Hematopoietic multipotent progenitor cell treated with erythropoietin and hydrocortisone succinate and interleukin-3 and kit ligand, for 4 days (in vitro differentiated cells): ENCODE data around the gene ADAMTS4.
"Not testable (repeated sequence)": the region's sequence is repeated elsewhere in the genome, so short reads cannot be mapped to it uniquely, and the experiment has no call there.

Source experiments
- DNase-seq: peaks from one replicate; pipeline ENCODE4 v3.0.0-alpha.2; 2015

ADAMTS4 gene

GRCh38 chr1:161198897-161199431 is at the start of gene ADAMTS4:
Gene ADAMTS4 (minus strand): TSS chr1:161199054. CDS start chr1:161198627, 427 bp downstream.
- no peak for DNase-seq

- no peak for DNase-seq
These were observed 46.0 kb upstream of the ADAMTS4 start for GRCh38 chr1:161244888-161245287.

GRCh38 chr1:161242313-161242712 is 43.5 kb upstream of the ADAMTS4 start:
- DNase-seq = no peak

GRCh38 chr1:161241682-161242081 is 42.8 kb upstream of the ADAMTS4 start:
- peak; percentile 45 for DNase-seq

- no peak for DNase-seq
These were observed 39.2 kb upstream of the ADAMTS4 start, which contains the start of gene NR1I3 for GRCh38 chr1:161238039-161238473. Gene NR1I3 (minus strand): TSS chr1:161238203. CDS start chr1:161236565, 1,638 bp downstream.

GRCh38 chr1:161235957-161236775 is 37.3 kb upstream of the ADAMTS4 start:
- no peak for DNase-seq

- no peak for DNase-seq
These were observed 34.2 kb upstream of the ADAMTS4 start for GRCh38 chr1:161233102-161233501.

- DNase-seq = no peak
These were observed 31.9 kb upstream of the ADAMTS4 start for GRCh38 chr1:161230762-161231161.

- DNase-seq = peak; percentile 63
These were observed 31.0 kb upstream of the ADAMTS4 start for GRCh38 chr1:161229896-161230295.

GRCh38 chr1:161228032-161228431 is 29.2 kb upstream of the ADAMTS4 start:
- DNase-seq = peak; percentile 33

GRCh38 chr1:161227196-161227871 is 28.5 kb upstream of the ADAMTS4 start:
- DNase-seq = peak; percentile 94

GRCh38 chr1:161226759-161227158 is 27.9 kb upstream of the ADAMTS4 start:
- DNase-seq = no peak

GRCh38 chr1:161226320-161226711 is 27.5 kb upstream of the ADAMTS4 start:
- no peak for DNase-seq

GRCh38 chr1:161225534-161226319 is 26.9 kb upstream of the ADAMTS4 start, which contains the start of gene TOMM40L:
Gene TOMM40L (plus strand): TSS chr1:161226060. CDS start chr1:161226490, 430 bp downstream.
- DNase-seq = peak; percentile 100

GRCh38 chr1:161225178-161225533 is 26.3 kb upstream of the ADAMTS4 start:
- DNase-seq = no peak

GRCh38 chr1:161224695-161225087 is 25.8 kb upstream of the ADAMTS4 start:
- not testable (repeated sequence) for DNase-seq

- DNase-seq = no peak
These were observed 25.2 kb upstream of the ADAMTS4 start for GRCh38 chr1:161223805-161224694.

- DNase-seq = no peak
These were observed 23.5 kb upstream of the ADAMTS4 start for GRCh38 chr1:161222175-161223019.

- no peak for DNase-seq
These were observed 21.1 kb upstream of the ADAMTS4 start for GRCh38 chr1:161220002-161220401.

- DNase-seq = no peak
These were observed 20.4 kb upstream of the ADAMTS4 start for GRCh38 chr1:161219078-161219892.
